ENCODE data around the gene NFAM1. TPM values are rescaled to one million over a fixed set of nuclear protein-coding genes. Genes with fewer than 3 reads are reported as not detected.
A peak's percentile ranks its signal among the peaks of the same experiment; 100 is the strongest.

The NFAM1 gene
- total and polyA plus RNA-seq, 2 of the 4 experiments (the other 2 are of a cell fraction): not detected

GRCh38 chr22:42450862-42451261 lies 18.7 kb upstream of the NFAM1 start:
- Histone ChIP-seq H3K9me3 (ENCODE audit: control insufficient read depth, insufficient read depth, low read length) (peaks cover 3% of the 10 kb centered on the region), H4K20me1 (ENCODE audit: insufficient read depth, low read length) (no peaks in the 10 kb centered on the region), H2AFZ (replicated peaks; ENCODE audit: low read length, poor library complexity) (no peak overlapping the region), H3K4me1 (ENCODE audit: control insufficient read depth, insufficient read depth, low read length) (no peaks in the 10 kb centered on the region), H3K56ac (ENCODE audit: extremely low read depth, insufficient read depth, low read length) (no peak overlapping the region), H2BK20ac (ENCODE audit: low read depth, low read length) (no peak overlapping the region), H4K91ac (ENCODE audit: insufficient read depth, low read depth, low read length) (no peak overlapping the region), H2AK9ac (replicated peaks; ENCODE audit: low read depth, low read length, poor library complexity) (no peak overlapping the region), H2BK5ac (ENCODE audit: low read depth, low read length, poor library complexity, severe bottlenecking) (no peak overlapping the region), H3K79me1 (ENCODE audit: low read depth in 1 of 2, low read length in 2 of 2) (no peaks in the 10 kb centered on the region), H3K18ac (ENCODE audit: low read depth, low read length) (no peak overlapping the region), H3K36me3 (ENCODE audit: control insufficient read depth, insufficient read depth, low read length) (no peaks in the 10 kb centered on the region), H3K23ac (ENCODE audit: low read depth, low read length) (no peak overlapping the region), H3K9ac (ENCODE audit: low read depth, low read length) (no peak overlapping the region), H3K27me3 (ENCODE audit: control insufficient read depth, insufficient read depth, low read length) (peaks cover 29% of the 10 kb centered on the region), H4K8ac (ENCODE audit: low read depth in 2 of 2, low read length in 2 of 2) (no peak overlapping the region), H4K5ac (ENCODE audit: low read depth, low read length) (no peak overlapping the region), H3K4me3 (ENCODE audit: insufficient read depth, low read depth, low read length) (no peak overlapping the region), H3K9me1 (ENCODE audit: insufficient read depth, low read length) (no peaks in the 10 kb centered on the region), H3K27ac (ENCODE audit: insufficient read depth, low read length) (no peak overlapping the region), H3K14ac (replicated peaks; ENCODE audit: low read depth, low read length) (no peak overlapping the region), H3K4ac (ENCODE audit: low read depth, low read length) (no peak overlapping the region), H2BK120ac (ENCODE audit: low read depth, low read length) (no peak overlapping the region), H3K4me2 (ENCODE audit: low read depth, low read length) (no peak overlapping the region), H2AK5ac (ENCODE audit: low read depth, low read length) (no peak overlapping the region), H2BK15ac (ENCODE audit: low read depth, low read length) (no peak overlapping the region)
- intact Hi-C loops (cut with micrococcal nuclease): no loop called here
- DNase-seq: no peak
- dilution Hi-C loops (cut with HindIII; ENCODE audit: low sequenced_read_pairs, unreplicated experiment): no loop called here
- peak; percentile 20; the same call in 1 of the 2 replicates for TF ChIP-seq MAFK (IDR thresholded peaks at IDR 0.05; ENCODE audit: low read depth, low read length)
- TF ChIP-seq, protein P1, sequence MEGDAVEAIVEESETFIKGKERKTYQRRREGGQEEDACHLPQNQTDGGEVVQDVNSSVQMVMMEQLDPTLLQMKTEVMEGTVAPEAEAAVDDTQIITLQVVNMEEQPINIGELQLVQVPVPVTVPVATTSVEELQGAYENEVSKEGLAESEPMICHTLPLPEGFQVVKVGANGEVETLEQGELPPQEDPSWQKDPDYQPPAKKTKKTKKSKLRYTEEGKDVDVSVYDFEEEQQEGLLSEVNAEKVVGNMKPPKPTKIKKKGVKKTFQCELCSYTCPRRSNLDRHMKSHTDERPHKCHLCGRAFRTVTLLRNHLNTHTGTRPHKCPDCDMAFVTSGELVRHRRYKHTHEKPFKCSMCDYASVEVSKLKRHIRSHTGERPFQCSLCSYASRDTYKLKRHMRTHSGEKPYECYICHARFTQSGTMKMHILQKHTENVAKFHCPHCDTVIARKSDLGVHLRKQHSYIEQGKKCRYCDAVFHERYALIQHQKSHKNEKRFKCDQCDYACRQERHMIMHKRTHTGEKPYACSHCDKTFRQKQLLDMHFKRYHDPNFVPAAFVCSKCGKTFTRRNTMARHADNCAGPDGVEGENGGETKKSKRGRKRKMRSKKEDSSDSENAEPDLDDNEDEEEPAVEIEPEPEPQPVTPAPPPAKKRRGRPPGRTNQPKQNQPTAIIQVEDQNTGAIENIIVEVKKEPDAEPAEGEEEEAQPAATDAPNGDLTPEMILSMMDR (conservative IDR thresholded peaks at IDR 0.05; ENCODE audit: low read depth, low read length): no peak
- no TSS peak for BruUV-seq (replicated peaks)
- WGBS, 2 experiments (ENCODE audit: extremely low coverage in 2 of 2, insufficient read length in 1 of 2): 59% methylated on average over 6 of the region's 6 CpGs; no CpG with 5 or more reads in 1 of the 2 experiments
- ChIA-PET CTCF (no interaction called here), POLR2A (ENCODE audit: unreplicated experiment) (no interaction called here)
- ATAC-seq (ENCODE audit: low read depth): no peak
- in situ Hi-C loops (cut with MboI; ENCODE audit: low sequenced_read_pairs): no loop called here

All from IMR-90 (cell line).